OCI-LY7 (cell line): ENCODE data around the gene GDF10.

Experiments used
- EZH2phosphoT487 ChIP-seq: fragments of 200-600 bp; sonication (generic); IDR thresholded peaks from 2 replicates; pipeline ENCODE4 v1.6.1; 2018; ENCODE audit warnings: low read depth, borderline replicate concordance, mild to moderate bottlenecking, mixed run types, antibody characterized with exemption, low read length, moderate library complexity, mixed read lengths
- TF ChIP-seq, protein P1 (sequence below): fragments of 200-600 bp; sonication (generic); conservative IDR thresholded peaks from 2 replicates; pipeline ENCODE4 v1.5.1; 2014; ENCODE audit warnings: mild to moderate bottlenecking, antibody characterized with exemption, low read length, moderate library complexity, mixed read lengths

- TF ChIP-seq, protein P1, sequence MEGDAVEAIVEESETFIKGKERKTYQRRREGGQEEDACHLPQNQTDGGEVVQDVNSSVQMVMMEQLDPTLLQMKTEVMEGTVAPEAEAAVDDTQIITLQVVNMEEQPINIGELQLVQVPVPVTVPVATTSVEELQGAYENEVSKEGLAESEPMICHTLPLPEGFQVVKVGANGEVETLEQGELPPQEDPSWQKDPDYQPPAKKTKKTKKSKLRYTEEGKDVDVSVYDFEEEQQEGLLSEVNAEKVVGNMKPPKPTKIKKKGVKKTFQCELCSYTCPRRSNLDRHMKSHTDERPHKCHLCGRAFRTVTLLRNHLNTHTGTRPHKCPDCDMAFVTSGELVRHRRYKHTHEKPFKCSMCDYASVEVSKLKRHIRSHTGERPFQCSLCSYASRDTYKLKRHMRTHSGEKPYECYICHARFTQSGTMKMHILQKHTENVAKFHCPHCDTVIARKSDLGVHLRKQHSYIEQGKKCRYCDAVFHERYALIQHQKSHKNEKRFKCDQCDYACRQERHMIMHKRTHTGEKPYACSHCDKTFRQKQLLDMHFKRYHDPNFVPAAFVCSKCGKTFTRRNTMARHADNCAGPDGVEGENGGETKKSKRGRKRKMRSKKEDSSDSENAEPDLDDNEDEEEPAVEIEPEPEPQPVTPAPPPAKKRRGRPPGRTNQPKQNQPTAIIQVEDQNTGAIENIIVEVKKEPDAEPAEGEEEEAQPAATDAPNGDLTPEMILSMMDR: no peak
- no peak for TF ChIP-seq EZH2phosphoT487
These were observed 30.4 kb downstream of the GDF10 start for GRCh38 chr10:47330366-47330765.
